Measurements from ENCODE around the gene YKT6. TPM values are rescaled to one million over a fixed set of nuclear protein-coding genes. Genes with fewer than 3 reads are reported as not detected.

The YKT6 gene
- total and polyA plus RNA-seq, 4 donors, result 28.4 to 82.1 (median 55.9) TPM

DNA sequence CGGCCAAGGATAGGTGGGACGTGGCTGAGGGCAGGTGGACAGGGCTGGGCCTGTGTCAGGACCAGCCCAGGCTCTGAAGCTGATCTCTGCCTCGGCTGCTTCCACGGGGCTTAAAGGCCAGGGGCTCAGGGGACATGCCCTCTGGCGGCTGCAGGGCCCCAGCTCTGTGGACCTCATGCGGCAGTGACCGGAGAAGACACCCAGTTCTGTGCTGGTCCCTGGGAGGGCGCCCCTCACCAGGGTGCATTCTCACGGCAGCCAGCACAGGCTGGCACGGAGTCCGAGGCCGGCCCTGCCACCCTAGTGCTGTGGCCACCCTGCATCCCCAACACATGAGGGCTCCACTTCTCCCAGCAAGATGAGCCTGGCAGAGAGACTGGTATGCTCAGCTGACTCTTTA lies 30.3 kb downstream of the YKT6 start:
- 90 to 93% methylated on average over 12 of the region's 12 CpGs for WGBS, 2 donors

DNA sequence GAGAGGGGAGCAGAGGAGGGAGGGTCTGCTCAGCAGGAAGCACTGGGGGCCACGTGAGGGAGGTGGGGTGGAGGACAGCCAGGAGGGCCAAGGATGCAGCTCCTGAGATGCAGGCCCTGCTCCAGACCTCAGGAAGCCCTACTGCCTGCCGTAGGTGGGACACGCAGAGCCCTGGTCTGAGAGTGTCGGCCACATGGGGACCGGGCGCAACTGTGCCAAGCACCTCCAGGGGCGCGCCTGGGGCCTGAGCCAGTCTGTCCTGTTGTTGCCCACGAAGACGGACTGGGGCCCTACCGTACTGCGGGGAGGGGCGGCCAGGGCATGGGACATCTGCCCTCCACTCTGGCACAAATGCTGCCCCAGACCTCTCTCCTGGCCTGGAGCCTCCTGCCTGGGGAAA lies 31.6 kb downstream of the YKT6 start:
- Histone ChIP-seq H3K27me3 (ENCODE audit: control insufficient read depth in 3 of 3, insufficient read depth in 3 of 3, low read length in 2 of 3) (no peaks in the 10 kb centered on the region), H3K4me1 (ENCODE audit: control insufficient read depth in 5 of 5, insufficient read depth in 5 of 5, low read length in 5 of 5) (peaks cover 0 to 8% (median 0%) of the 10 kb centered on the region in 5 donors), H3K27ac (ENCODE audit: low read depth in 1 of 2, low read length in 1 of 2) (no peak overlapping the region), H3K36me3 (ENCODE audit: control insufficient read depth in 4 of 4, insufficient read depth in 4 of 4, low read length in 4 of 4) (no peaks in the 10 kb centered on the region), H3K9me3 (ENCODE audit: control insufficient read depth in 4 of 4, insufficient read depth in 3 of 4, low read length in 3 of 4) (no peaks in the 10 kb centered on the region), H3K4me3 (no peak overlapping the region), H3K9ac (ENCODE audit: insufficient read depth in 1 of 2, low read length in 2 of 2) (no peak overlapping the region)
- TF ChIP-seq, protein P1, sequence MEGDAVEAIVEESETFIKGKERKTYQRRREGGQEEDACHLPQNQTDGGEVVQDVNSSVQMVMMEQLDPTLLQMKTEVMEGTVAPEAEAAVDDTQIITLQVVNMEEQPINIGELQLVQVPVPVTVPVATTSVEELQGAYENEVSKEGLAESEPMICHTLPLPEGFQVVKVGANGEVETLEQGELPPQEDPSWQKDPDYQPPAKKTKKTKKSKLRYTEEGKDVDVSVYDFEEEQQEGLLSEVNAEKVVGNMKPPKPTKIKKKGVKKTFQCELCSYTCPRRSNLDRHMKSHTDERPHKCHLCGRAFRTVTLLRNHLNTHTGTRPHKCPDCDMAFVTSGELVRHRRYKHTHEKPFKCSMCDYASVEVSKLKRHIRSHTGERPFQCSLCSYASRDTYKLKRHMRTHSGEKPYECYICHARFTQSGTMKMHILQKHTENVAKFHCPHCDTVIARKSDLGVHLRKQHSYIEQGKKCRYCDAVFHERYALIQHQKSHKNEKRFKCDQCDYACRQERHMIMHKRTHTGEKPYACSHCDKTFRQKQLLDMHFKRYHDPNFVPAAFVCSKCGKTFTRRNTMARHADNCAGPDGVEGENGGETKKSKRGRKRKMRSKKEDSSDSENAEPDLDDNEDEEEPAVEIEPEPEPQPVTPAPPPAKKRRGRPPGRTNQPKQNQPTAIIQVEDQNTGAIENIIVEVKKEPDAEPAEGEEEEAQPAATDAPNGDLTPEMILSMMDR (IDR thresholded peaks at IDR 0.05; ENCODE audit: control extremely low read depth, extremely low read depth), result no peak
- no peak for DNase-seq
- no peak for ATAC-seq (ENCODE audit: insufficient read depth, low FRiP score)
- 84 to 90% methylated on average over 13 of the region's 13 CpGs for WGBS, 2 donors

More for the DNA sequence above, 30.3 kb downstream of the YKT6 start:
- no peaks in the 10 kb centered on the region for H3K9me3 ChIP-seq (ENCODE audit: control insufficient read depth in 4 of 4, insufficient read depth in 3 of 4, low read length in 3 of 4)
- no peaks in the 10 kb centered on the region for H3K36me3 ChIP-seq (ENCODE audit: control insufficient read depth in 4 of 4, insufficient read depth in 4 of 4, low read length in 4 of 4)
- H3K4me3 ChIP-seq, result no peak overlapping the region
- DNase-seq, result no peak
- TF ChIP-seq, protein P1 (IDR thresholded peaks at IDR 0.05; ENCODE audit: control extremely low read depth, extremely low read depth), result no peak
- no peak overlapping the region for H3K27ac ChIP-seq (ENCODE audit: low read depth in 1 of 2, low read length in 1 of 2)
- H3K4me1 ChIP-seq (ENCODE audit: control insufficient read depth in 5 of 5, insufficient read depth in 5 of 5, low read length in 5 of 5), result peaks cover 0 to 8% (median 0%) of the 10 kb centered on the region in 5 donors
- H3K9ac ChIP-seq (ENCODE audit: insufficient read depth in 1 of 2, low read length in 2 of 2), result no peak overlapping the region
- no peak for ATAC-seq (ENCODE audit: insufficient read depth, low FRiP score)
- peaks cover 0 to 3% (median under 1%) of the 10 kb centered on the region in 3 donors for H3K27me3 ChIP-seq (ENCODE audit: control insufficient read depth in 3 of 3, insufficient read depth in 3 of 3, low read length in 2 of 3)

DNA sequence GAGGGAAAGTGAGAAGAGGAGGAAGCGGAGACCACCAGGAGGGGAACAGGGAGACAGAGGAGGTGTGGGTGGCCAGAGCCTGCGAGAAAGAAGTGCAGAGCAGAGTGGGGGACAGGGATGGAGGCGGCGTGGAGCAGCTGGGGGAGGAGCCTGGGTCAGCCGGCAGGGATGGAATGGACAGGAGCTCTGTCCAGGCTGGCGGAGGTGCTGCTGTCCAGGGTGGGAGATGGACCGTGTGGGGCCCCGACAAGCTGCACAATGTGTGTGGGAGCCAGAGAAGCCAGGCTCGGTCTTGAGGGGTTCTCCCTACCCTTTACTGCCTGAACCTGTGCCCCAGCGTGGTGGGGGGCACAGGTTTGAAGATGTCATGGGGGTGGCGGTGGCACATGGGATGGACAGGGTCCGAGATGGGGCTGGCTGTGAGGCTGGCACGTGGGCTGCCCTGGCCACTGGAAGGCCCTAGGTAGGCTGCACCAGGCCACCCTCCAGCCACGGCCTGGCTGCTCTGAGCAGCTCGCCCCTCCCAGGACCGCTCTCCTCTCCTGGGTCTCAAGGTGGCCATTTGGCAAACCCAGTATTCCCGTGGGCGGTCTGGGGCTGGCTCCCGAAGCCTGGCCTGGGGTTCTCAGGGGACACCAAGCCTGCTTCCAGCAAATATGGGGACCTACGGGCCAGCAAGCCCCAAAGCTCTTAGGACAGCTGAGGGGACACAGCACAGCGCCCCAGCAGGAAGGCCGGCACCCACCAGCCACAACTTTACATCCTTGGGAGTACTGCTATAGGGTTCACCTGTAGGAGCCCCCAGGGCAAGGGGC lies 32.3 kb downstream of the YKT6 start:
- TF ChIP-seq, protein P1 (IDR thresholded peaks at IDR 0.05; ENCODE audit: control extremely low read depth, extremely low read depth), result no peak
- Histone ChIP-seq H3K27ac (ENCODE audit: low read depth in 1 of 2, low read length in 1 of 2) (no peak overlapping the region), H3K9ac (ENCODE audit: insufficient read depth in 1 of 2, low read length in 2 of 2) (no peak overlapping the region), H3K4me3 (no peak overlapping the region), H3K36me3 (ENCODE audit: control insufficient read depth in 4 of 4, insufficient read depth in 4 of 4, low read length in 4 of 4) (no peaks in the 10 kb centered on the region), H3K4me1 (ENCODE audit: control insufficient read depth in 5 of 5, insufficient read depth in 5 of 5, low read length in 5 of 5) (peaks cover 0 to 8% (median 0%) of the 10 kb centered on the region in 5 donors), H3K9me3 (ENCODE audit: control insufficient read depth in 4 of 4, insufficient read depth in 3 of 4, low read length in 3 of 4) (no peaks in the 10 kb centered on the region), H3K27me3 (ENCODE audit: control insufficient read depth in 3 of 3, insufficient read depth in 3 of 3, low read length in 2 of 3) (no peaks in the 10 kb centered on the region)
- 77 to 86% methylated on average over 21 to 22 of the region's 22 CpGs for WGBS, 2 donors
- no peak for DNase-seq
- ATAC-seq (ENCODE audit: insufficient read depth, low FRiP score), result no peak

Measured in lung (tissue), 12 donors.